ENCODE data around the gene PHIP. TPM values are rescaled to one million over a fixed set of nuclear protein-coding genes. Genes with fewer than 3 reads are reported as not detected.

Gene PHIP
- total and polyA plus RNA-seq, 9 of the 15 experiments (the other 6 are each of a cell fraction or from before 2014, with no cell fraction given), result 8.1 to 36.3 (median 16.5) TPM

GRCh38 chr6:79076782-79077641 lies 1.0 kb downstream of the PHIP start (continued):
- TF ChIP-seq ATF1 (CRISPR knock-in tag; IDR thresholded peaks at IDR 0.05) (no peak), ATF1 (tag; IDR thresholded peaks at IDR 0.05) (peak; percentile 74), ZNF217 (CRISPR knock-in tag; IDR thresholded peaks at IDR 0.05) (no peak), STAT5B (CRISPR knock-in tag; IDR thresholded peaks at IDR 0.05) (no peak), ZBTB9 (CRISPR knock-in tag; IDR thresholded peaks at IDR 0.05) (0 out of 2 replicates have a peak, but pooled peaks have one; percentile 62), ZNF408 (CRISPR knock-in tag; IDR thresholded peaks at IDR 0.05; ENCODE audit: low read depth) (no peak), TAF15 (IDR thresholded peaks at IDR 0.05; ENCODE audit: low read depth, low read length) (no peak), MYC (IDR thresholded peaks at IDR 0.05; ENCODE audit: low read depth, low read length) (no peak), MYC (CRISPR knock-in tag; IDR thresholded peaks at IDR 0.05; ENCODE audit: borderline replicate concordance, low read depth) (no peak), ZEB2 (IDR thresholded peaks at IDR 0.05) (no peak), ZKSCAN3 (CRISPR knock-in tag; IDR thresholded peaks at IDR 0.05) (no peak), EP400 (IDR thresholded peaks at IDR 0.05) (no peak), GTF3C2 (IDR thresholded peaks at IDR 0.05; ENCODE audit: borderline replicate concordance, extremely low read depth, insufficient read length) (no peak), ARID1B (IDR thresholded peaks at IDR 0.05) (no peak), ZNF830 (CRISPR knock-in tag; IDR thresholded peaks at IDR 0.05) (no peak), KAT2B (IDR thresholded peaks at IDR 0.05; ENCODE audit: low read depth, low read length) (no peak), ZKSCAN8 (CRISPR knock-in tag; IDR thresholded peaks at IDR 0.05) (no peak), ARHGAP35 (IDR thresholded peaks at IDR 0.05; ENCODE audit: partially characterized antibody) (no peak)
- TF ChIP-seq, protein P1, sequence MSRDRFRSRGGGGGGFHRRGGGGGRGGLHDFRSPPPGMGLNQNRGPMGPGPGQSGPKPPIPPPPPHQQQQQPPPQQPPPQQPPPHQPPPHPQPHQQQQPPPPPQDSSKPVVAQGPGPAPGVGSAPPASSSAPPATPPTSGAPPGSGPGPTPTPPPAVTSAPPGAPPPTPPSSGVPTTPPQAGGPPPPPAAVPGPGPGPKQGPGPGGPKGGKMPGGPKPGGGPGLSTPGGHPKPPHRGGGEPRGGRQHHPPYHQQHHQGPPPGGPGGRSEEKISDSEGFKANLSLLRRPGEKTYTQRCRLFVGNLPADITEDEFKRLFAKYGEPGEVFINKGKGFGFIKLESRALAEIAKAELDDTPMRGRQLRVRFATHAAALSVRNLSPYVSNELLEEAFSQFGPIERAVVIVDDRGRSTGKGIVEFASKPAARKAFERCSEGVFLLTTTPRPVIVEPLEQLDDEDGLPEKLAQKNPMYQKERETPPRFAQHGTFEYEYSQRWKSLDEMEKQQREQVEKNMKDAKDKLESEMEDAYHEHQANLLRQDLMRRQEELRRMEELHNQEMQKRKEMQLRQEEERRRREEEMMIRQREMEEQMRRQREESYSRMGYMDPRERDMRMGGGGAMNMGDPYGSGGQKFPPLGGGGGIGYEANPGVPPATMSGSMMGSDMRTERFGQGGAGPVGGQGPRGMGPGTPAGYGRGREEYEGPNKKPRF (IDR thresholded peaks at IDR 0.05; ENCODE audit: low read depth, low read length), result no peak
- TF ChIP-seq, protein P2, sequence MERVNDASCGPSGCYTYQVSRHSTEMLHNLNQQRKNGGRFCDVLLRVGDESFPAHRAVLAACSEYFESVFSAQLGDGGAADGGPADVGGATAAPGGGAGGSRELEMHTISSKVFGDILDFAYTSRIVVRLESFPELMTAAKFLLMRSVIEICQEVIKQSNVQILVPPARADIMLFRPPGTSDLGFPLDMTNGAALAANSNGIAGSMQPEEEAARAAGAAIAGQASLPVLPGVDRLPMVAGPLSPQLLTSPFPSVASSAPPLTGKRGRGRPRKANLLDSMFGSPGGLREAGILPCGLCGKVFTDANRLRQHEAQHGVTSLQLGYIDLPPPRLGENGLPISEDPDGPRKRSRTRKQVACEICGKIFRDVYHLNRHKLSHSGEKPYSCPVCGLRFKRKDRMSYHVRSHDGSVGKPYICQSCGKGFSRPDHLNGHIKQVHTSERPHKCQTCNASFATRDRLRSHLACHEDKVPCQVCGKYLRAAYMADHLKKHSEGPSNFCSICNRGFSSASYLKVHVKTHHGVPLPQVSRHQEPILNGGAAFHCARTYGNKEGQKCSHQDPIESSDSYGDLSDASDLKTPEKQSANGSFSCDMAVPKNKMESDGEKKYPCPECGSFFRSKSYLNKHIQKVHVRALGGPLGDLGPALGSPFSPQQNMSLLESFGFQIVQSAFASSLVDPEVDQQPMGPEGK (CRISPR knock-in tag; IDR thresholded peaks at IDR 0.05; ENCODE audit: borderline replicate concordance), result no peak

Measured in K562 (cell line).